HepG2 (cell line): ENCODE data around the gene SLU7. TPM values are rescaled to one million over a fixed set of nuclear protein-coding genes. Genes with fewer than 3 reads are reported as not detected.

Source experiments
- ATAC-seq: fragments of 200-7000 bp; cut with Tn5 transposase; 3 replicates; pipeline ENCODE4 v1.9.1; 2020; ENCODE audit warnings: mild to moderate bottlenecking, moderate library complexity
- BruUV-seq: library from RNA; stranded (reverse); fragments of 400-500 nt; replicated peaks from 2 replicates; lab custom pipeline; 2021; lab: Mats Ljungman, UMichigan
- CTCF ChIA-PET: fragments of 300-600 bp; formaldehyde crosslinking; extraction: SDS; loops from one replicate; lab custom pipeline; 2021; ENCODE audit warnings: low total read pairs, inconsistent platforms, low intra/inter-chr PET ratio; lab: Yijun Ruan, JAX
- POLR2A ChIA-PET: fragments of 350-600 bp; sonication (Branson Sonifier 250); formaldehyde crosslinking; loops from one replicate; lab custom pipeline; 2020; ENCODE audit warnings: antibody characterized with exemption, inconsistent platforms; lab: Yijun Ruan, JAX
- DNase-seq: peaks from one replicate; pipeline ENCODE4 v3.0.0-alpha.2; 2015; ENCODE audit warnings: low spot score
- FAIRE-seq: peaks from 3 replicates; lab custom pipeline; 2011; peaks lifted over from hg19 to GRCh38; lab: Jason Lieb, UNC
- H2AFZ ChIP-seq: one replicate; pipeline ENCODE4 v1.6.1; 2011; ENCODE audit warnings: low read length, inconsistent platforms
- H3K27ac ChIP-seq: fragments of 300-600 bp; 3 replicates; pipeline ENCODE4 v1.8.0; 2011; ENCODE audit warnings: mixed run types, mild to moderate bottlenecking, mixed read lengths, low read length, inconsistent platforms; ENCODE audit not compliant: insufficient read depth; ENCODE audit errors: extremely low read length
- H3K27me3 ChIP-seq, 2 experiments: fragments of 200-600 bp in 1 of 2; 2 replicates in 1 of 2; 3 replicates in 1 of 2; pipeline versions ENCODE4 v1.6.0 to v1.8.0; 2011; ENCODE audit warnings: low read length in 2 of 2, mild to moderate bottlenecking in 2 of 2, moderate library complexity in 2 of 2, inconsistent platforms in 1 of 2; ENCODE audit not compliant: insufficient read depth in 2 of 2, control insufficient read depth in 1 of 2
- H3K36me3 ChIP-seq, 2 experiments: fragments of 200-600 bp in 1 of 2; replicated peaks in 1 of 2; 2 replicates in 1 of 2; 3 replicates in 1 of 2; pipeline versions ENCODE4 v1.5.1 to v1.8.0; 2011; ENCODE audit warnings: low read length in 2 of 2, inconsistent platforms in 1 of 2; ENCODE audit not compliant: insufficient read depth in 2 of 2, control insufficient read depth in 1 of 2
- H3K4me1 ChIP-seq: 2 replicates; pipeline ENCODE4 v1.5.1; 2012; ENCODE audit warnings: low read length, inconsistent platforms; ENCODE audit not compliant: insufficient read depth
- H3K4me2 ChIP-seq: 2 replicates; pipeline ENCODE4 v1.6.0; 2011; ENCODE audit warnings: low read depth, low read length, inconsistent platforms
- H3K4me3 ChIP-seq, 3 experiments: fragments of 200-600 bp in 1 of 3; sonication (generic), shearing (Covaris generic) in 1 of 3; replicated peaks in 1 of 3; 2 replicates each; pipeline ENCODE4 v1.5.1; 2011 to 2016; ENCODE audit warnings: low read length in 3 of 3, inconsistent platforms in 2 of 3, low read depth in 2 of 3, mild to moderate bottlenecking in 2 of 3, control low read depth in 1 of 3, mixed read lengths in 1 of 3; ENCODE audit not compliant: insufficient read depth in 1 of 3
- H3K79me2 ChIP-seq: one replicate; pipeline ENCODE4 v1.6.1; 2011; ENCODE audit warnings: low read length, inconsistent platforms; ENCODE audit not compliant: insufficient read depth
- H3K9ac ChIP-seq: 2 replicates; pipeline ENCODE4 v1.6.0; 2011; ENCODE audit warnings: mild to moderate bottlenecking, low read depth, low read length, inconsistent platforms; ENCODE audit not compliant: insufficient read depth
- H3K9me3 ChIP-seq: 2 replicates; pipeline ENCODE4 v1.5.1; 2012; ENCODE audit warnings: mild to moderate bottlenecking, low read length
- H4K20me1 ChIP-seq: 2 replicates; pipeline ENCODE4 v1.6.0; 2011; ENCODE audit warnings: inconsistent platforms, mild to moderate bottlenecking, low read length, moderate library complexity; ENCODE audit not compliant: insufficient read depth
- HNRNPLL ChIP-seq: fragments of 200-400 bp; formaldehyde crosslinking; IDR thresholded peaks from 2 replicates; pipeline ENCODE4 v1.6.1; 2017; ENCODE audit warnings: mild to moderate bottlenecking, low read depth, low read length; ENCODE audit not compliant: poor library complexity, severe bottlenecking
- ZFP37 ChIP-seq: sonication (generic); formaldehyde crosslinking; IDR thresholded peaks from 2 replicates; pipeline ENCODE4 v1.4.0; 2020; ENCODE audit warnings: missing genetic modification reagents, borderline replicate concordance
- ZNF781 ChIP-seq: sonication (generic); formaldehyde crosslinking; IDR thresholded peaks from 2 replicates; pipeline ENCODE4 v1.5.1; 2020; ENCODE audit warnings: borderline replicate concordance, mild to moderate bottlenecking, missing genetic modification reagents; ENCODE audit errors: not compliant biosample characterization
- WGBS: methylation state at CpG from one replicate; pipeline ENCODE4 v1.1.6; 2017; ENCODE audit warnings: low lambda C conversion rate; 5-methylcytosine and 5-hydroxymethylcytosine counted together
- in situ Hi-C: cut with HindIII; loops from 2 replicates; pipeline ENCODE4 v1.10.0; 2017; ENCODE audit warnings: low pct_unique_long_range_greater_than_20kb; ENCODE audit not compliant: extremely low pct_ligation_motif_present
- intact Hi-C: fragments of 100-400 bp; cut with micrococcal nuclease; formaldehyde crosslinking; loops from one replicate; pipeline ENCODE4 v1.10.0; 2022; ENCODE audit not compliant: unreplicated experiment
- polyA plus RNA-seq, 8 experiments: library from polyadenylated mRNA; depleted of rRNA in 3 of 8; stranded (reverse) in 7 of 8; unstranded in 1 of 8; fragments of >200 nt; fragmentation: Illumina TruSeq in 4 of 8; extraction: Trizol in 4 of 8; gene quantifications; 2 replicates each; pipeline versions ENCODE4 v1.2.1 to v1.2.3, GENCODE V29; 2011 to 2016; ENCODE audit warnings: low read depth in 4 of 8, missing spikeins in 1 of 8, mixed read lengths in 1 of 8; ENCODE audit not compliant: insufficient read depth in 1 of 8
- total RNA-seq, 5 experiments: library from RNA; depleted of rRNA; stranded (reverse); fragments of >200 nt; fragmentation: Illumina TruSeq; extraction: Trizol; gene quantifications; 2 replicates each; pipeline ENCODE4 v1.2.3, GENCODE V29; 2016; ENCODE audit warnings: low read depth in 1 of 5
- TF ChIP-seq, protein P1 (sequence below): fragments of 450-650 bp; IDR thresholded peaks from 2 replicates; pipeline ENCODE4 v1.6.1; 2016

The SLU7 gene
- total and polyA plus RNA-seq, 2 of the 13 experiments (the other 11 are each of a cell fraction or from before 2014, with no cell fraction given) = 24.0 to 39.2 TPM

DNA sequence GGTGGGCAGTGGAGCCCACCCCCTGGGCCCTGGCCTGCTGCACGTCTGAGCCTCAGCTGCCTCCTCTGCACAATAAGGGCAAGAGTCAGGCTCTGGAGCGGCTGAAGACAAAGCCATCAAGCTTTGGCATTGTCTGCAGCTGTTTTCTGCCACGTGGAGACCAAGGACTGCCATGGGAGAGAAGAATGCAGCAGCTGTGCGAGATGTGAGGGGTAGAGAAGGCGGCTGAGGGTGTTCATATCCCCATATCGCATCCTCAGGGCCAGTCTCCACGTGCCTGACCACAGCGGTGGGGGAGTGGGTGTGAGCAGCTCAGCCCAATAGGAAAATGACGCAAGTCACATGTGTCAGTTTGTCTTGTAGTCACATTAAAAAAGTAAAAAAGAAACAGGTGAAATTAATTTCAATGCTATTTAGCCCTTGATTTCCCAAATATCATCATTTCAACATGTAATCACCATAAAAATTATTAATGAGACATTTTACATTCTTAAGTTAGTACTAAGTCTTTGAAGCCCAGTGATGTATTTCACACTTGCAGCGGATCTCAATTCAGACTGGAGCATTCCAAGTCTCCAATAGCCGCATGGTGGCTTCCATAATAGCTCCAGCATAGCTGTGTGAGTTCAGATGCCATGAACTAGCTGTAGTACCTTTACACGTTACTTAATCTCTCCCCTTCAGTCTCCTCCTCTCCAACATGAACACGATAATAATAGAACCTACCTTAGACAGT lies 55.1 kb downstream of the SLU7 start:
- Histone ChIP-seq H3K4me2 (no peak overlapping the region), H2AFZ (no peak overlapping the region)

DNA sequence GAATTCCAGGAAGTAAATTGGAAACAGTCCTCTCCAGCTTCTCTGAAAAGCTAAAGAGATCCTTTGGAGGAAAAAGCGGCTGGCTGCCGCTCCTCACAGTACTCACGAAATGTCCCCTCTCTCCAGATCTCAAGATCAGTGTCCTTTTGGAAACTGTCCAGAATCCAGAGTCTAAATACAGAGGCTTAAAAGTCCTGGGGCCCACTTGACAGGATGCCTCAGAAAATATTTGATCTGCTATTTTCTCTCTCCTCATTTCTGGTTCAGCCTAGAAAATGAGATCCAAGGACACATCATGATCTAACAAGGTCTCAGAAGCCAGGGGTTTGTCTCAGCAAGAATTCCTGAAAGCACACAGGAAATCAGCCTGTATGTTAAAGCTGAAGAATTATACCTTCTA lies 55.7 kb downstream of the SLU7 start:
- no TSS peak for BruUV-seq
- no peak for ATAC-seq
- 0% methylated on average over 3 of the region's 3 CpGs for WGBS
- no peaks in the 10 kb centered on the region for H4K20me1 ChIP-seq
- no peak overlapping the region for H3K27ac ChIP-seq
- no peak overlapping the region for H3K4me3 ChIP-seq
- no peak overlapping the region for H3K4me2 ChIP-seq
- H2AFZ ChIP-seq = no peak overlapping the region
- CTCF ChIA-PET = no interaction called here
- no peak overlapping the region for H3K9ac ChIP-seq
- no peak for FAIRE-seq
- intact Hi-C loops = no loop called here
- no peak for TF ChIP-seq HNRNPLL
- TF ChIP-seq ZFP37 (CRISPR knock-in tag) = no peak
- no peak for DNase-seq
- POLR2A ChIA-PET = no interaction called here
- H3K27me3 ChIP-seq = peaks cover 0 to 6% of the 10 kb centered on the region in 2 experiments; a peak in 2 of 5 replicates
- no peaks in the 10 kb centered on the region for H3K4me1 ChIP-seq
- in situ Hi-C loops = no loop called here
- no peaks in the 10 kb centered on the region for H3K9me3 ChIP-seq
- H3K36me3 ChIP-seq = no peaks in the 10 kb centered on the region
- H3K79me2 ChIP-seq = no peaks in the 10 kb centered on the region

More for the DNA sequence above, 55.1 kb downstream of the SLU7 start:
- BruUV-seq = no TSS peak
- no peak for DNase-seq
- Histone ChIP-seq H3K79me2 (no peaks in the 10 kb centered on the region), H3K27me3 (peaks cover 0 to 6% of the 10 kb centered on the region in 2 experiments; a peak in 2 of 5 replicates), H3K27ac (no peak overlapping the region), H3K36me3 (no peaks in the 10 kb centered on the region), H3K9me3 (no peaks in the 10 kb centered on the region), H4K20me1 (no peaks in the 10 kb centered on the region), H3K4me1 (no peaks in the 10 kb centered on the region), H3K4me3 (no peak overlapping the region), H3K9ac (no peak overlapping the region)
- CTCF ChIA-PET = no interaction called here
- 44% methylated on average over 12 of the region's 13 CpGs for WGBS
- in situ Hi-C loops = no loop called here
- intact Hi-C loops = no loop called here
- POLR2A ChIA-PET = no interaction called here
- no peak for FAIRE-seq
- TF ChIP-seq, protein P1, sequence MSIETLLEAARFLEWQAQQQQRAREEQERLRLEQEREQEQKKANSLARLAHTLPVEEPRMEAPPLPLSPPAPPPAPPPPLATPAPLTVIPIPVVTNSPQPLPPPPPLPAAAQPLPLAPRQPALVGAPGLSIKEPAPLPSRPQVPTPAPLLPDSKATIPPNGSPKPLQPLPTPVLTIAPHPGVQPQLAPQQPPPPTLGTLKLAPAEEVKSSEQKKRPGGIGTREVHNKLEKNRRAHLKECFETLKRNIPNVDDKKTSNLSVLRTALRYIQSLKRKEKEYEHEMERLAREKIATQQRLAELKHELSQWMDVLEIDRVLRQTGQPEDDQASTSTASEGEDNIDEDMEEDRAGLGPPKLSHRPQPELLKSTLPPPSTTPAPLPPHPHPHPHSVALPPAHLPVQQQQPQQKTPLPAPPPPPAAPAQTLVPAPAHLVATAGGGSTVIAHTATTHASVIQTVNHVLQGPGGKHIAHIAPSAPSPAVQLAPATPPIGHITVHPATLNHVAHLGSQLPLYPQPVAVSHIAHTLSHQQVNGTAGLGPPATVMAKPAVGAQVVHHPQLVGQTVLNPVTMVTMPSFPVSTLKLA = peak; percentile 47; the same call in 1 of the 2 replicates
- no peak for TF ChIP-seq ZNF781 (CRISPR knock-in tag)
- ATAC-seq = no peak
